Fibroblast of upper back skin (primary cell): ENCODE results near the gene KREMEN2.

Experiments
- DNase-seq: peaks from one replicate; pipeline ENCODE4 v3.0.0-alpha.2; 2013

KREMEN2 gene

DNA sequence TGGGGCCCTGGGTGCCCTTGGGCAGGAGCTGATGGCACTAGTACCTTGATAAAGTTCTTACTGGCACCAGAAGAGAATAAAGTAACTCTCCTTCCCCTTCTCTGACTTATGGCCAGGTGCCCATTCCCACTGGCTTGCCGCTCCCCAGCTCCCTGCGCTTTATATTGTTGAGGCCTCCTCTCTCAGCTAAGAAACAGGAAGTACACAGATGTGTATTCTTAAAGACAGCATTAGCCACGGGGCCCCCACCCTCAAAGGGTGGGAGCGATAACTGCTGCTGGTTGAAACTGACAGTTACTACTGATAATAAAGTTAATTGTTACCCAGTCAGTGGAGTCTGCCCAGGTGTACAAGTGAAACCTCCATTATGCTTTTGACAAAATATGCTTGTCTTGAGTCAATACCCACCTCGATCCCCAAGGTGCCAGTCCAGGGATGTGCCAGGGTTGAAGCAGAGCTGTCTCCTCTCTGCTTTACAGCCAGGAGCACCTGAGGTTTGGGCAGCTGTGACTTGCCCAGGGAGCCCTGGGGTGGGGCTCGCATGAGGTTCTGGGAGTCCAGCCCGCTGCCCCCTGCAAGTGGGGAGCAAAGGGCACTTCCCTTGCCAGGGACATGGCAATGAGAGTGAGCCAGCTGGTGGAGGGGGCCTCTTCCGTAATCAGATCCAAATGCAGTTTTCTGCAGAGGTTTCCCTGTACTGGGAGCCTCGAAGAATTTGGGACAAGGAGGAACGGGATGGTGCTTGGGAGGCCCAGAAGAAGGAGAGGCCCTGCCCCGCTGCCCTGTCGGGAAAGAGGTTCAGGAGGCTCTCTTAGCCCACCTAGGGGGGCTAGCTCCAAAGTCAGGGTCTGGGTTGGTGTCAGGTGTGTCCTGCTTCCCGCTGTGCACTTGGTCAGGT lies 43.2 kb downstream of the KREMEN2 start:
- DNase-seq = no peak

DNA sequence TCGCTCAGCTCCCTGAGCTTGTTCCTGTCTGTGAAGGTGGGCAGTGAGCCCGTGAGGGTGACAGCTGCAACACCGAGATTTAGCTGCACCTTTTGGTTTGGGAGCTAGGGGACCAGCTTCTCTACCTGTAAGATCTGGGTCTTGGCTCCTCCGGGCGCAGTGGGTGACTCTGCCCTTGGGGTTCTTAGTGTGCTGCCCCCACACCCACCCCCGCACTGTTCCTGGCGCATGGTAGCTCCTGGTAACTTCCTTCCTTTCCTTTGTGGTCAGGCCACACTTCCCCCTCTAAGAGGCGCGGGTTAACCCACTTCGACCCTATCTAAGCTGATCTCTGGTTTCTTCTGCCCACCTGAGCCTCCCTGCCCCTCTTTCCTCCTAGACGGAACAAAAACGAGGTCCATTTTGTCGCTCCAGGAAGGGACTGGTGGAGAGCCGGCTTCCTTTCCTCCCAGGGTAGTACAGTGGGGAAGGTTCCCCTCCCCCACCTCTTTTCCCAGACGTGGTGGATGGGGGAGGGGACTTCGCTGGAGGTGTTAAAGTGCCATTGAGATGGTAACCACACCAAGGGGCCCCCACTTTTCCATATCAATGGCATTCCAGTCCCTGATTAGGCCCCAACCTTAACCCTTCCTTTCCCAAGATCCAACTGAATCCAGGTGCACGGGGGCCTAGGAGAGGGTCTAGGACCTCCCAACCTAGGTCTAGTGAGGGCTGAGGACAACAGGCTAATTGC lies 44.0 kb downstream of the KREMEN2 start:
- no peak for DNase-seq

DNA sequence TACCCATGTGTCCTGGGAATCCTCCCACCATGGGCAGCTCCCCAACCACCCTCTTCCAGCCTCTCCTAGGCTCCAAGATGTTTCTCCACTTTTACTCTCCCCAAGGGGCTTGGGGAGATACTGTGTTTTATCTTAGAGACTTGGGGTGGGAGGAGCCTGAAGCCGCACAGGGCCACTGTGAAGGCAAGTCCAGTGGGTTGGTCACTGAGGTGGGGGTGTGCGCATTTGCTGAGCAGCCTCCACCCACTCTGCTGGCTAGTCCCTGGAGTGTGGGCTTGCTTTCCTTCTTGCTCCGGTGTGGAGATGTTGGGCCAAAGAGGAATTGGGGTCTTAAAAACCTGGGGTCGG lies 44.6 kb downstream of the KREMEN2 start:
- DNase-seq = no peak

DNA sequence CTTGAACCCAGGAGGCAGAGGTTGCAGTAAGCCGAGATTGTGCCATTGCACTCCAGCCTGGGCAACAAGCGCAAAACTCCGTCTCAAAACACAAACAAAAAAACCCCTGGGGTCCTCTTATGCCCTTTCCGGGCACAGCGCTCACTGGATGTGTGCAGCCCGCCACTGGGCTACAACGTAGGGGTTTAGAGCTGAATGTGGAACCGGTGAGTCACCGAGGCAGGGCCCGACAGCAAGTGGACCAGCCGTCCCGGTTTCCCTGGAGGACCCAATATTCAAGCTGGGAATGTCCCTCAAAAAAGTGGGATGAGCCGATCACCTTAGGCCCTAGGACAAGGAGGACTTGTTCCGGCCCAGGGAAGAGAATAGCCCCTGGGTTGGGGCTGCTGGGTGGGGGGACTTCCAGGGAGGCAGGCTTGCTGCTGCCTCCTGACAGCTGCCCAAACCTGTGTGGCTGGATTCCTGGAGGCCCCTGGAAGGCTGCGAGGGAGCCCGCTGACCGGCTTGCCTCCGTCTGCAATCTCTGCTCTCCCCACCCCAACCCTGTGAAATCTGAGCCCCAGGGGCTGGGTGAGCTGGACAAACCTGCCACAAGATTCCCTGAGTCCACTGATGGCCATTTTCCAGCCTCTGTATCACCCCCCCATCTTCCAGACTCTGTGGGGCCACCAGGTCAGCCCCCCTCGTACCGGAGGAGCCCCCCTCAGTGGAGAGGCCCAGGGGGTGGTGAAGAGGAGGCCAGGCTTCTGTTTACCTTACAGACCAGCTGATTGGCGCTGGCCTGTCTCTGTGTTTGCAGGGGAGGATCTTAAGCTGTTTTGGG lies 45.7 kb downstream of the KREMEN2 start:
- no peak for DNase-seq

DNA sequence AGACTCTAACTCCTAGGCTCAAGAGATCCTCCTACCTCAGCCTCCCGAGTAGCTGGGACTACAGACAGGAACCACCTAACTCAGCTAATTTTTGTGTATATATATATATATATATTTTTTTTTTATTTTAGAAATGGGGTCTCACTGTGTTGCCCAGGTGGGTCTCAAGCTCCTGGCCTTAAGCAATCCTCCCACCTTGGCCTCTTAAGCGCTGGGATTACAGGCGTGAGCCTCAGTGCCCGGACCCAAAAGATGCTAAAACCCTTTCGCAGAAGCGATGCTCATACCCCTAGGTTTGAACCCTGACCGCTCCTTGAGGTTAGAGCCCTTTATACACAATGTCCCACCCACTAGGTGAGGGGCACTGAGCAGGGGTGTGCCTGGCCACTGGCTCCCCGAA lies 46.4 kb downstream of the KREMEN2 start:
- DNase-seq = no peak

DNA sequence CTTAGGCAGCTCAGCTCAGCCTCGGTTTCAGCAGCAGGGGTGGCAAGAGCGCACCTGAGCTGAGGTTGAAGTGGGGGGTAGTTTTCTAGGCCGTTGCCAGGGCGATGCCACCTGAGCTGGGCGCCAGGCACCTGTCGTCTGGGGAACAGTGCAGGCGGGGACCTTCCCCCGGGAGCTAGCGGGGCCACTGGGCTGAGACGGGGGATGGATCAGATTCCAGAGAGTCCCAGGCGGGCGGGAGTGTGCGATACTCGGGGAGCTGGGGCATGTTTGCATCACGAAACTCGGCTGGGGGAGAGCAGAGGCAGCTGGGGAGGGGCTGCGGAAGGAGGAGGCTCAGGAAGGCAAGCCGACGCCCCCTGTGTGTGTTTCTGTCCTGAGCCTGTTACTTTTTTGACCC lies 48.2 kb downstream of the KREMEN2 start:
- DNase-seq = no peak

DNA sequence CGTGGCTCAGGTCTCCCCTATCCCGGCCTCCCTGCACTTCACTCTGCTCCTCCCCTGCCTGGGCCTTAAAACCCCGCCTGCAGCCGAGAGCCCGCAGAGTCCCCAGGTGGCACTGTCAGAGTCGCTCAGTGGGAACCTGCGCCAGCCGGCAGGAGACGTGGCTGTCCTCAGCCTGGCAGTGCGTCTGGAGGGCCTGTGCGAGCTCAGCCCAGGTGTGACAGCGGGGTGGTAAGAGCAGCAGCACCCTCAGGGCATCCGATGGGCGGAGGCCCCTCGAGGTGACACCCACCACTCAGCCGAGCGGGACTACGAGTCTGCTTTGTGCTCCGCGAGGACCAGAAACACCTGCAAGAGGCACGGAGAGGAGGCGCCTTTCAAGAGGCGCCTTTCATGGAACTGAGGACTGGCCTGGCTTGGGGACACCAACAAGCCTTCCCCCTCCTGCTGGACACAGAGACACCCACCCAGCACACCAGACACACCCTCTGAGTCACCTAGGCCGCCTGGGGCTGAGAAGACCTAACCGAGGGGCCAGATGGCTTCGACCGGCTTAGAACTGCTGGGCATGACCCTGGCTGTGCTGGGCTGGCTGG lies 48.8 kb downstream of the KREMEN2 start, which contains the start of gene CLDN9:
TSS of gene CLDN9 (plus strand) at position 96 of the 593 bp plus-strand sequence. CDS start at position 536, 440 bp downstream.
- no peak for DNase-seq

DNA sequence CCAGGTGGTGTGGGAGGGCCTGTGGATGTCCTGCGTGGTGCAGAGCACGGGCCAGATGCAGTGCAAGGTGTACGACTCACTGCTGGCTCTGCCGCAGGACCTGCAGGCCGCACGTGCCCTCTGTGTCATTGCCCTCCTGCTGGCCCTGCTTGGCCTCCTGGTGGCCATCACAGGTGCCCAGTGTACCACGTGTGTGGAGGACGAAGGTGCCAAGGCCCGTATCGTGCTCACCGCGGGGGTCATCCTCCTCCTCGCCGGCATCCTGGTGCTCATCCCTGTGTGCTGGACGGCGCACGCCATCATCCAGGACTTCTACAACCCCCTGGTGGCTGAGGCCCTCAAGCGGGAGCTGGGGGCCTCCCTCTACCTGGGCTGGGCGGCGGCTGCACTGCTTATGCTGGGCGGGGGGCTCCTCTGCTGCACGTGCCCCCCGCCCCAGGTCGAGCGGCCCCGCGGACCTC lies 49.4 kb downstream of the KREMEN2 start:
- DNase-seq = no peak

DNA sequence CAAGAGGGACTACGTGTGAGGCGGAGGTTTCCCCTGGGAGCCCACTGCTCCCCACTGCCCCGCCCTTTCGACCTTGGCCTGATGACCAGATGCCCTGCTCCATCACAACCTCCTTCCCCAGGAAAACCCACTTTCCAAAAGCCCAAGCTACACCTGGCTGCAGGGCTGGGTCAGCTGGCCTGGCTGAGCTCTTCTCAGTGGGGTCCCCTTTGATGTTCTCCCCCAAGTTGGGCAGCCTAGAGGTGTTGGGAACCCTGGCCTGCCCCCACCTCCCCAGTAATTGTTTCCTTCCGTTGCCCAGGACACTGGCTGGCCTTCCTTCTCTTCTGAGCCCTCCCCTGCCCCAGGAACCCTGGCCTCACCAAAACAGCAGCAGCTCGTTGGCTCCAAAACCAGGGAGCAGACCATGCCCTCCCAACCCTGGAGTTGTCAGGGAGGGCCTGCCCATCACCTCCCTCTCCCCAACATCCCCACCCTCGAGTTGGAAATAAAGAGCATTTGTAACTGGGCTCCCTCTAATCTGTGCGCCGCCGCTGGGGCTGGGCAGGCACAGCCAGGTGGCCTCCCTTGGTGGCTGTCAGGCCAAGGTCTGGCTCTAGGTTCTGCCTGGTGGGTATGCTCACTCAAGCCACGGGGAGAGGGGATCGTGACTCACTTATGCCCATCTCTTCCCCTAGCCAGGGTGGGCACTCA lies 50.1 kb downstream of the KREMEN2 start:
- no peak for DNase-seq

DNA sequence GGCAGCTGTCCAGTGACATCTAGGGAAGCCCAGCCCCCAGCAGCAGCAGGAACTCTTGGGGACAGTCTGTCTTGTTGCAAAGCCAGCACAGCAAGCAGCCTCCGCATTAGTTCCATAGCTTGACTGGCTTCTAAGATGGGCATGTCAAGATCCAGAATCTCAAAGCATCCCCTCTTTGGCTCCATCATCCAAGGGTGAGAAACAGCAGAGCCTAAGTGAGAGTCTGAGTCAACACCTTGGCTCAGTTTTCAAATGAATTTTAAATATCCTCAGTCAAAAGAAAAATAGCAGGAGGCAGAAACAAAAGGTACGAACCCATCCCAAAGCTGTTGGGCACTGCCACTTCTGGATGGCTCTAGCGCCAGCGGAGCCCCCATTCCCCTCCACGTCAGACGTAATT lies 50.9 kb downstream of the KREMEN2 start:
- DNase-seq = no peak

DNA sequence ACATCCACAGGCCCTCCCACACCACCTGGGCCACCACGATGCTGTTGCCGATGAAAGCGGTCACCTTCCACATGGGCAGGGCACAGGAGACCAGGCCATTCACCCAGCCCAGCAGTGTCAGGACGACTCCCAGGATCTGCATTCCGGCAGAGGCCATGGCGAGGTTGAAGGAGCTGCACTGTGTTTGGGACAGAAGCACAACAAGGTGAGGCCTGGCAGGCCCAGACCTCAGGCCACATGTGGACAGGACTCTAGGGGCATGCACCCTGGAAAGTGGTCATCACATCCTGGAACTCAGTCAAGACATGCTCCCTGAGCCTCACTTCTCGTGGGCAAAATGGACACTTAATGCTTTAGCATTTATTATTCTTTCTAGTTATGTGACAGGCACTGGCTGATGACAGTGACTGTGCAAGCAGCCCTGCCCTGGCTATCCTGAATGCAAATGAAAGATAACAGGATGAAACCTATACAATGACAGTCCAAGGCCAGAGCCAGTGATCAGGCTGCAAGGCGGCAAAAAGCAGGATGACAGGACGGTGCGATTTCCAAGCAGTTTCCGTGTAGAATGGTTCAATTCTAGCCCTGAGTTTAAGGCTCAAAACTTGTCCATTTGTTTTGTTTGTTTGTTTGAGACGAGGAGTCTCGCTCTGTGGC lies 51.9 kb downstream of the KREMEN2 start:
- DNase-seq = no peak

DNA sequence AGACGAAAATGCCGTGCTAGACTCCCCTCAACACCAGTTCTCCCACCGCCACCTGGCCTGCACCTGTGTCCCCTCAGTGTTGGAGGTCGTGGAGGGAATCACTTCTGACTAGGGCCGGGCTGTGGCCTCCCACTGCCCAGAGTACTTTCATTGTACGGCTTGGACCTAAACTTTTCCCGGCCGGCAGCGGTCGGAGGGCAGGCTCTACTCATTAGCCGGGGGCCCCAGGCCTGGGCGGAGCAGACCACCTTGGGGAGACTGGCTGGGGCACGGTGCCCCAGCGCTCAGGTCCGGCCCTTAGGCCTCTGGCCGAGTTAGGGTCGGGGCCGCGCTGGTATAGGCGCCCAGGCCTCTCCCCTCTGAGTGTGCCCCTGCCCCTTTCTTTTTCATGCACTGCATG lies 53.3 kb downstream of the KREMEN2 start:
- DNase-seq = no peak
